IMR-90 (cell line): Measurements from ENCODE around the gene SULT1B1. TPM values are rescaled to one million over a fixed set of nuclear protein-coding genes. Genes with fewer than 3 reads are reported as not detected.

Source experiments
- ATAC-seq: fragments of 200-7000 bp; cut with Tn5 transposase; 2 replicates; pipeline ENCODE4 v1.9.1; 2020; ENCODE audit warnings: low read depth, mild to moderate bottlenecking, moderate library complexity
- BruUV-seq: library from RNA; stranded (reverse); fragments of 400-500 nt; replicated peaks from 2 replicates; lab custom pipeline; 2021; lab: Mats Ljungman, UMichigan
- CTCF ChIA-PET: fragments of 300-600 bp; formaldehyde crosslinking; extraction: SDS; loops from one replicate; lab custom pipeline; 2021; ENCODE audit warnings: antibody characterized with exemption; lab: Yijun Ruan, JAX
- POLR2A ChIA-PET: fragments of 300-600 bp; sonication (Branson Sonifier 250); formaldehyde crosslinking; loops from one replicate; lab custom pipeline; 2022; ENCODE audit warnings: antibody characterized with exemption; ENCODE audit not compliant: unreplicated experiment; lab: Charles Lee
- DNase-seq: peaks from one replicate; pipeline ENCODE4 v3.0.0; 2013
- H2AFZ ChIP-seq: replicated peaks from 2 replicates; pipeline ENCODE3; 2013; ENCODE audit warnings: low read length, mild to moderate bottlenecking; ENCODE audit not compliant: poor library complexity
- H2AK5ac ChIP-seq: 2 replicates; pipeline ENCODE4 v1.6.1; 2013; ENCODE audit warnings: low read depth, low read length, inconsistent platforms
- H2AK9ac ChIP-seq: replicated peaks from 2 replicates; pipeline ENCODE3; 2013; ENCODE audit warnings: mild to moderate bottlenecking, low read depth, low read length, moderate library complexity; ENCODE audit not compliant: poor library complexity
- H2BK120ac ChIP-seq: 2 replicates; pipeline ENCODE4 v1.6.1; 2013; ENCODE audit warnings: low read depth, low read length, inconsistent platforms
- H2BK15ac ChIP-seq: 3 replicates; pipeline ENCODE4 v1.6.1; 2013; ENCODE audit warnings: low read depth, low read length, inconsistent platforms
- H2BK20ac ChIP-seq: 2 replicates; pipeline ENCODE4 v1.6.1; 2013; ENCODE audit warnings: low read depth, mild to moderate bottlenecking, inconsistent platforms, low read length, moderate library complexity
- H2BK5ac ChIP-seq: 2 replicates; pipeline ENCODE4 v1.6.1; 2013; ENCODE audit warnings: mild to moderate bottlenecking, low read depth, low read length, inconsistent platforms; ENCODE audit not compliant: poor library complexity, severe bottlenecking
- H3K14ac ChIP-seq: replicated peaks from 2 replicates; pipeline ENCODE4 v1.6.1; 2013; ENCODE audit warnings: low read depth, low read length, inconsistent platforms
- H3K18ac ChIP-seq: 2 replicates; pipeline ENCODE4 v1.6.1; 2013; ENCODE audit warnings: low read depth, low read length, control low read depth
- H3K23ac ChIP-seq: 2 replicates; pipeline ENCODE4 v1.6.1; 2013; ENCODE audit warnings: low read depth, low read length, inconsistent platforms
- H3K27ac ChIP-seq: 2 replicates; pipeline ENCODE4 v1.5.1; 2013; ENCODE audit warnings: mild to moderate bottlenecking, control low read depth, low read length; ENCODE audit not compliant: insufficient read depth
- H3K27me3 ChIP-seq: 2 replicates; pipeline ENCODE4 v1.6.1; 2013; ENCODE audit warnings: low read length; ENCODE audit not compliant: control insufficient read depth, insufficient read depth
- H3K36me3 ChIP-seq: 2 replicates; pipeline ENCODE4 v1.6.1; 2013; ENCODE audit warnings: low read length, mixed read lengths; ENCODE audit not compliant: control insufficient read depth, insufficient read depth
- H3K4ac ChIP-seq: 2 replicates; pipeline ENCODE4 v1.6.1; 2013; ENCODE audit warnings: low read depth, low read length, inconsistent platforms
- H3K4me1 ChIP-seq: 2 replicates; pipeline ENCODE4 v1.6.1; 2013; ENCODE audit warnings: low read length, mixed read lengths; ENCODE audit not compliant: control insufficient read depth, insufficient read depth
- H3K4me2 ChIP-seq: 2 replicates; pipeline ENCODE4 v1.6.1; 2013; ENCODE audit warnings: low read depth, mild to moderate bottlenecking, control low read depth, low read length, moderate library complexity
- H3K4me3 ChIP-seq: 2 replicates; pipeline ENCODE4 v1.5.1; 2013; ENCODE audit warnings: low read depth, mild to moderate bottlenecking, control low read depth, low read length, moderate library complexity; ENCODE audit not compliant: insufficient read depth
- H3K56ac ChIP-seq: 2 replicates; pipeline ENCODE4 v1.6.1; 2013; ENCODE audit warnings: low read length, inconsistent platforms; ENCODE audit not compliant: insufficient read depth; ENCODE audit errors: extremely low read depth
- H3K79me1 ChIP-seq, 2 experiments: 2 replicates each; pipeline ENCODE4 v1.6.1; 2013; ENCODE audit warnings: low read length in 2 of 2, inconsistent platforms in 1 of 2, low read depth in 1 of 2
- H3K9ac ChIP-seq: 2 replicates; pipeline ENCODE4 v1.6.1; 2013; ENCODE audit warnings: low read depth, low read length, control low read depth
- H3K9me1 ChIP-seq: 2 replicates; pipeline ENCODE4 v1.6.1; 2013; ENCODE audit warnings: low read length, inconsistent platforms; ENCODE audit not compliant: insufficient read depth
- H3K9me3 ChIP-seq: 2 replicates; pipeline ENCODE4 v1.6.1; 2013; ENCODE audit warnings: low read length; ENCODE audit not compliant: control insufficient read depth, insufficient read depth
- H4K20me1 ChIP-seq: 2 replicates; pipeline ENCODE4 v1.6.1; 2013; ENCODE audit warnings: low read length, inconsistent platforms; ENCODE audit not compliant: insufficient read depth
- H4K5ac ChIP-seq: 2 replicates; pipeline ENCODE4 v1.6.1; 2013; ENCODE audit warnings: mild to moderate bottlenecking, low read depth, low read length, control low read depth
- H4K8ac ChIP-seq, 2 experiments: 2 replicates each; pipeline ENCODE4 v1.6.1; 2013; ENCODE audit warnings: low read depth in 2 of 2, low read length in 2 of 2, control low read depth in 1 of 2, inconsistent platforms in 1 of 2
- H4K91ac ChIP-seq: 2 replicates; pipeline ENCODE4 v1.6.1; 2013; ENCODE audit warnings: low read depth, low read length, inconsistent platforms; ENCODE audit not compliant: insufficient read depth
- BHLHE40 ChIP-seq: fragments of 150-350 bp; IDR thresholded peaks from 2 replicates; pipeline ENCODE4 v1.6.1; 2016; ENCODE audit warnings: mild to moderate bottlenecking, low read depth, low read length
- CEBPB ChIP-seq: IDR thresholded peaks from 2 replicates; pipeline ENCODE4 v1.6.1; 2012; ENCODE audit warnings: low read depth, low read length, improper control_type of control experiment
- CHD1 ChIP-seq: IDR thresholded peaks from 2 replicates; pipeline ENCODE4 v1.6.1; 2012; ENCODE audit warnings: low read depth, low read length, improper control_type of control experiment
- CTCF ChIP-seq: conservative IDR thresholded peaks from 2 replicates; pipeline ENCODE4 v1.5.1; 2012; ENCODE audit warnings: mild to moderate bottlenecking, low read depth, low read length, improper control_type of control experiment
- FOS ChIP-seq: fragments of 150-350 bp; IDR thresholded peaks from 2 replicates; pipeline ENCODE4 v1.6.1; 2016; ENCODE audit warnings: low read depth, low read length
- MAFK ChIP-seq: IDR thresholded peaks from 2 replicates; pipeline ENCODE4 v1.6.1; 2012; ENCODE audit warnings: low read depth, low read length, improper control_type of control experiment
- MAZ ChIP-seq: IDR thresholded peaks from 2 replicates; pipeline ENCODE4 v1.6.1; 2012; ENCODE audit warnings: low read depth, mild to moderate bottlenecking, low read length, improper control_type of control experiment, moderate library complexity, borderline replicate concordance
- MXI1 ChIP-seq: IDR thresholded peaks from 2 replicates; pipeline ENCODE4 v1.6.1; 2012; ENCODE audit warnings: low read depth, mild to moderate bottlenecking, low read length, moderate library complexity, borderline replicate concordance
- NFE2L2 ChIP-seq: fragments of 150-350 bp; IDR thresholded peaks from 2 replicates; pipeline ENCODE4 v1.6.1; 2016; ENCODE audit warnings: low read depth, mild to moderate bottlenecking, low read length
- POLR2A ChIP-seq: IDR thresholded peaks from 2 replicates; pipeline ENCODE4 v1.6.1; 2012; ENCODE audit warnings: mild to moderate bottlenecking, low read depth, low read length
- RAD21 ChIP-seq: IDR thresholded peaks from 2 replicates; pipeline ENCODE4 v1.6.1; 2012; ENCODE audit warnings: low read length, improper control_type of control experiment
- RCOR1 ChIP-seq: IDR thresholded peaks from 2 replicates; pipeline ENCODE4 v1.6.1; 2012; ENCODE audit warnings: mild to moderate bottlenecking, low read length, improper control_type of control experiment; ENCODE audit not compliant: insufficient replicate concordance
- RFX5 ChIP-seq: IDR thresholded peaks from 2 replicates; pipeline ENCODE4 v1.8.0; 2012; ENCODE audit warnings: low read depth, mild to moderate bottlenecking, low read length, moderate library complexity
- SMC3 ChIP-seq: fragments of 150-350 bp; IDR thresholded peaks from 2 replicates; pipeline ENCODE4 v1.6.1; 2016; ENCODE audit warnings: low read depth, mild to moderate bottlenecking, antibody characterized with exemption, low read length, moderate library complexity
- USF2 ChIP-seq: fragments of 150-350 bp; IDR thresholded peaks from 2 replicates; pipeline ENCODE4 v1.6.1; 2017; ENCODE audit warnings: mild to moderate bottlenecking, antibody characterized with exemption, low read length, low read depth
- dilution Hi-C: fragments of 300-500 bp; cut with HindIII; formaldehyde crosslinking; loops from one replicate; pipeline ENCODE4 v1.14.3; 2018; ENCODE audit warnings: low sequenced_read_pairs; ENCODE audit not compliant: unreplicated experiment
- in situ Hi-C: fragments of 300-500 bp; cut with MboI; formaldehyde crosslinking; loops from 3 replicates; pipeline ENCODE4 v1.14.3; 2019; ENCODE audit warnings: low sequenced_read_pairs, inconsistent platforms, mixed read lengths
- intact Hi-C: fragments of 100-400 bp; cut with micrococcal nuclease; formaldehyde crosslinking; loops from 2 replicates; pipeline ENCODE4 v1.10.0; 2022
- polyA plus RNA-seq, 3 experiments: library from polyadenylated mRNA; depleted of rRNA; stranded (reverse); fragments of >200 nt; gene quantifications; 2 replicates each; pipeline ENCODE4 v1.2.3, GENCODE V29; 2012; ENCODE audit warnings: low replicate concordance in 1 of 3
- total RNA-seq: library from RNA; depleted of rRNA; stranded (reverse); fragments of >200 nt; gene quantifications from 2 replicates; pipeline ENCODE4 v1.2.3, GENCODE V29; 2012
- TF ChIP-seq, protein P1 (sequence below): fragments of 150-350 bp; IDR thresholded peaks from 2 replicates; pipeline ENCODE4 v1.6.1; 2016; ENCODE audit warnings: low read depth, mild to moderate bottlenecking, low read length, moderate library complexity, borderline replicate concordance

SULT1B1 gene
- total and polyA plus RNA-seq, 2 of the 4 experiments (the other 2 are of a cell fraction), result 0.05 to 0.18 TPM

- Histone ChIP-seq H3K4me1 (no peaks in the 10 kb centered on the region), H3K79me1 (no peaks in the 10 kb centered on the region), H4K8ac (no peak overlapping the region), H4K5ac (no peak overlapping the region), H3K9me3 (no peaks in the 10 kb centered on the region), H2AK9ac (no peak overlapping the region), H3K18ac (no peak overlapping the region), H3K56ac (no peak overlapping the region), H2BK20ac (no peak overlapping the region), H3K9ac (no peak overlapping the region), H4K20me1 (no peaks in the 10 kb centered on the region), H4K91ac (no peak overlapping the region), H3K14ac (no peak overlapping the region), H3K23ac (no peak overlapping the region), H3K27me3 (no peaks in the 10 kb centered on the region), H2BK120ac (no peak overlapping the region), H2AK5ac (no peak overlapping the region), H3K27ac (no peak overlapping the region), H3K4ac (no peak overlapping the region), H3K9me1 (no peaks in the 10 kb centered on the region), H2BK15ac (no peak overlapping the region), H3K4me2 (no peak overlapping the region), H2BK5ac (no peak overlapping the region), H3K36me3 (no peaks in the 10 kb centered on the region), H2AFZ (no peak overlapping the region), H3K4me3 (no peak overlapping the region)
- no TSS peak for BruUV-seq
- intact Hi-C loops (no loop called here), in situ Hi-C loops (no loop called here), dilution Hi-C loops (no loop called here)
- ChIA-PET CTCF (no interaction called here), POLR2A (no interaction called here)
- DNase-seq (no peak), ATAC-seq (no peak)
- TF ChIP-seq MAZ, result no peak
- no peak for TF ChIP-seq BHLHE40
- no peak for TF ChIP-seq POLR2A
- no peak for TF ChIP-seq RFX5
- TF ChIP-seq RCOR1, result no peak
- no peak for TF ChIP-seq CEBPB
- TF ChIP-seq, protein P1, sequence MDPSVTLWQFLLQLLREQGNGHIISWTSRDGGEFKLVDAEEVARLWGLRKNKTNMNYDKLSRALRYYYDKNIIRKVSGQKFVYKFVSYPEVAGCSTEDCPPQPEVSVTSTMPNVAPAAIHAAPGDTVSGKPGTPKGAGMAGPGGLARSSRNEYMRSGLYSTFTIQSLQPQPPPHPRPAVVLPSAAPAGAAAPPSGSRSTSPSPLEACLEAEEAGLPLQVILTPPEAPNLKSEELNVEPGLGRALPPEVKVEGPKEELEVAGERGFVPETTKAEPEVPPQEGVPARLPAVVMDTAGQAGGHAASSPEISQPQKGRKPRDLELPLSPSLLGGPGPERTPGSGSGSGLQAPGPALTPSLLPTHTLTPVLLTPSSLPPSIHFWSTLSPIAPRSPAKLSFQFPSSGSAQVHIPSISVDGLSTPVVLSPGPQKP, result no peak
- no peak for TF ChIP-seq MAFK
- no peak for TF ChIP-seq NFE2L2
- no peak for TF ChIP-seq FOS
- no peak for TF ChIP-seq CTCF
- no peak for TF ChIP-seq SMC3
- no peak for TF ChIP-seq CHD1
- no peak for TF ChIP-seq USF2
- TF ChIP-seq MXI1, result no peak
- TF ChIP-seq RAD21, result no peak
Measured at GRCh38 chr4:69750346-69750745, 10.1 kb downstream of the SULT1B1 start.
